ENCODE data around the gene SEPTIN2.

DNA sequence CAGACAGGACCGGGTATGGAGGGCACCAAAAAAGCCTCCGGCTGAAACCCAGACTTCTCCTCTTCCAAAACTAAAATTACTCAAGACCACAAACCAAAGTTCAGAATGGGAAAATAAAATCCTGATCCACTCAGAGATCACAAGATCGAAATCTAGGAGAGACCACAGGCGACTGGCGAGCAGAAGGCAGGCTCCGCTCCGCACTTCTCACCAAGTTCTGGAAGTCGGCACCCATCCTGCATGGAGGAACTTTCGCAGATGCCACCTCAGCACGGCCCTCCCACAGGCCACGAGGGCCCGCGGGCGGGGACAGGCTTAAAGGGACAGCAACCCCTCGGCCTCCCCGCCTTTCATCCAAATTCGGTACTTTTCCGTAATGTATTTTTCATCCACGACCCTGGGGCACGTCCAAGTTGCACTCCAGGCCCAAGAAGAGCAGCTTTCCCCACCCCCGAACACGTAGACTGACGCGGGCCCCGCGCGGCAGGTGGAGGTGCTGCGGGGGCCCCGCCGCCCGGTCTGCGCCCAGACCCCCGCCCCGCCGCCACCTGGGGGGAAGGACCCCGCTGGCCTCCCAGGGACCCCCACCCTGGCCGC is 43.9 kb upstream of the SEPTIN2 start:
- TF ChIP-seq, protein P1, sequence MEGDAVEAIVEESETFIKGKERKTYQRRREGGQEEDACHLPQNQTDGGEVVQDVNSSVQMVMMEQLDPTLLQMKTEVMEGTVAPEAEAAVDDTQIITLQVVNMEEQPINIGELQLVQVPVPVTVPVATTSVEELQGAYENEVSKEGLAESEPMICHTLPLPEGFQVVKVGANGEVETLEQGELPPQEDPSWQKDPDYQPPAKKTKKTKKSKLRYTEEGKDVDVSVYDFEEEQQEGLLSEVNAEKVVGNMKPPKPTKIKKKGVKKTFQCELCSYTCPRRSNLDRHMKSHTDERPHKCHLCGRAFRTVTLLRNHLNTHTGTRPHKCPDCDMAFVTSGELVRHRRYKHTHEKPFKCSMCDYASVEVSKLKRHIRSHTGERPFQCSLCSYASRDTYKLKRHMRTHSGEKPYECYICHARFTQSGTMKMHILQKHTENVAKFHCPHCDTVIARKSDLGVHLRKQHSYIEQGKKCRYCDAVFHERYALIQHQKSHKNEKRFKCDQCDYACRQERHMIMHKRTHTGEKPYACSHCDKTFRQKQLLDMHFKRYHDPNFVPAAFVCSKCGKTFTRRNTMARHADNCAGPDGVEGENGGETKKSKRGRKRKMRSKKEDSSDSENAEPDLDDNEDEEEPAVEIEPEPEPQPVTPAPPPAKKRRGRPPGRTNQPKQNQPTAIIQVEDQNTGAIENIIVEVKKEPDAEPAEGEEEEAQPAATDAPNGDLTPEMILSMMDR (conservative IDR thresholded peaks at IDR 0.05), result no peak
- no peak for TF ChIP-seq EZH2 (IDR thresholded peaks at IDR 0.05; ENCODE audit: low read depth)
